ENCODE results near the gene TADA2B.
A peak's percentile ranks its signal among the peaks of the same experiment; 100 is the strongest.

TADA2B gene

DNA sequence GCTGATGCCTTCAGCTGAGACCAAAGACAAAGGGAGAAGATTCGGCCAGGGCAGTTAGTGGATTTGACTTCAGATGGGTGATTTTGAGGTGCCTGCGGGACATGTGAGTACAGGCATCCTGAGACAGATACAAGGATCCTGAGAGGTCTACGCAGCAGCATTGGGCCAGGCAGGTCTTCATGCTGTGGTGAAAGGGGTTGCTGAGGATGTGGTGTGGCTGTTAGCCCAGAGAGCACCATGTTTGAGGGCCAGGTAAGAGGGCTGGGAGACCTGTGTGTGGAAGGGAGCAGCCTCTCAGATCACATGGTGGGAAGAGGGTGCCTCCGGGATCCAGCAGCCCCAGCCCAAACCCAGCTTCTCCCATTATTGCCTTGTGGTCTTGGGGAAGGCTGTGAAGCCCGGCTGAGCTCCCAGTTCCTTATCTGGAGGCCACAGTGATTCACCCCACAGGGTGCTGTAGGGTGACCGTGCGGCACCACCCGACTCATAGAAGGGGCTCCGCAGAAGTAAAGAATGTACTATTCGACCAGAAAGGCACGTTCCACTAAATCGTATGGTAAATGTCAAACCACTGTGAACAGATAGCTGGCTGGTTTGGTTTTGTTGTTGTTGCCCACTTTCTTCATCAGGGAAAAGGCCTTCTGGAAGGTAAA, 27.7 kb upstream of the TADA2B start:
- Histone ChIP-seq H3K9me3 (replicated peaks in 1 of 11) (no peaks in the 10 kb centered on the region), H3K4me3 (no peak overlapping the region), H3K27ac (peak overlapping the region in 3 of 11 experiments; percentile 10 to 36 (median 20); a peak in 1 of 22 replicates), H3K27me3 (no peaks in the 10 kb centered on the region), H3K9ac (no peak overlapping the region), H3K4me1 (peaks cover 21 to 57% (median 46%) of the 10 kb centered on the region in 10 experiments), H4K20me1 (peaks cover 35 to 100% (median 97%) of the 10 kb centered on the region in 11 experiments), H3K4me2 (no peak overlapping the region), H3K36me3 (peaks cover 83 to 100% (median 98%) of the 10 kb centered on the region in 11 experiments)
- TF ChIP-seq Cebpa-rat (IDR thresholded peaks at IDR 0.05) = no peak

DNA sequence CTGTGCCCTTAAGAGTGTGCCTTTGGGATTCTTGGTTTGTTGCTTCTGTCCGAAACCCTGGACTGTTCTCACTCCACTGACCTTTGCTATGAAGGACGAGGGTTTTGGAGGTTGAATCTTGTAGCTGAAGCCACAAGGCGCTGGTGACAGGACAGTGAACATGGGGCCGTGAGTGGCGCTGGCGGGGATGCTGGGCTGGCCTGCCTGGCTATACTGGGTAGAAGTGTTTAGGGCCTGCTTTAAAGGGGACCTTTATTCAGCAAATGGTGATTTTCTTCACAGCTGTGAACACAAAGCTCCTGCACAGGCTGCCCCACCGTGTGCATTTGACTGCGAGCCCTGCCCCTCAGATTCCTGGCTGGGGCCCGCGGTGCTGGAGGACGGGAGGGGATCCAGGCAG, 27.1 kb upstream of the TADA2B start:
- peaks cover 83 to 100% (median 98%) of the 10 kb centered on the region in 11 experiments for H3K36me3 ChIP-seq
- H3K4me3 ChIP-seq = no peak overlapping the region
- H3K4me2 ChIP-seq = no peak overlapping the region
- H3K9me3 ChIP-seq (replicated peaks in 1 of 11) = no peaks in the 10 kb centered on the region
- no peak for TF ChIP-seq Cebpa-rat (IDR thresholded peaks at IDR 0.05)
- H3K9ac ChIP-seq = peak overlapping the region in 3 of 11 experiments; percentile 4 to 48 (median 24); a peak in 3 of 22 replicates
- H3K4me1 ChIP-seq = peaks cover 21 to 57% (median 42%) of the 10 kb centered on the region in 10 experiments
- no peaks in the 10 kb centered on the region for H3K27me3 ChIP-seq
- H3K27ac ChIP-seq = no peak overlapping the region
- H4K20me1 ChIP-seq = peaks cover 41 to 100% (median 97%) of the 10 kb centered on the region in 11 experiments

DNA sequence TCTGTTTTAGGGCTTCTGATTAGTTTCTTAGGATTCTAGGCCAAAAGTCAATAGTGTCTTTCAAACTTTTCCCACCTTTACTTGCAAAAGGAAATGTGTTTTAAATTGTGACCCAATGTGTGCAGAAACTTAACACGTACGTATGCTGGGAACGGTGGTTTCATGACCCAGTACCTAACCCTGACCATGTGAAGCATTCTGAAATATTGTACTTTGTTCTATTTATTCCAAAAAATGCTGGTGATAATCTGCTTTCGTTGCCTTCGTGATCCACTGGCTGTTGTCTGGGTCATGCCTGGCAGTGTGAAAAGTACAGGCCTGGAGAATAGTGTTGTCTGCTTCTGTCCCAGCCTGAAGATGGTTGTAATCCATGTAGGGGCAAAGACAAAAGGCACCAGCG, 26.7 kb upstream of the TADA2B start:
- Histone ChIP-seq H3K4me2 (no peak overlapping the region), H3K4me1 (peaks cover 21 to 54% (median 38%) of the 10 kb centered on the region in 10 experiments), H3K4me3 (no peak overlapping the region), H3K36me3 (peaks cover 83 to 100% (median 98%) of the 10 kb centered on the region in 11 experiments), H3K27me3 (no peaks in the 10 kb centered on the region), H3K9ac (peak overlapping the region in 2 of 11 experiments; percentile 4 to 48; a peak in 2 of 22 replicates), H3K9me3 (replicated peaks in 1 of 11) (no peaks in the 10 kb centered on the region), H3K27ac (no peak overlapping the region), H4K20me1 (peaks cover 44 to 100% (median 97%) of the 10 kb centered on the region in 11 experiments)
- TF ChIP-seq Cebpa-rat (IDR thresholded peaks at IDR 0.05) = no peak

DNA sequence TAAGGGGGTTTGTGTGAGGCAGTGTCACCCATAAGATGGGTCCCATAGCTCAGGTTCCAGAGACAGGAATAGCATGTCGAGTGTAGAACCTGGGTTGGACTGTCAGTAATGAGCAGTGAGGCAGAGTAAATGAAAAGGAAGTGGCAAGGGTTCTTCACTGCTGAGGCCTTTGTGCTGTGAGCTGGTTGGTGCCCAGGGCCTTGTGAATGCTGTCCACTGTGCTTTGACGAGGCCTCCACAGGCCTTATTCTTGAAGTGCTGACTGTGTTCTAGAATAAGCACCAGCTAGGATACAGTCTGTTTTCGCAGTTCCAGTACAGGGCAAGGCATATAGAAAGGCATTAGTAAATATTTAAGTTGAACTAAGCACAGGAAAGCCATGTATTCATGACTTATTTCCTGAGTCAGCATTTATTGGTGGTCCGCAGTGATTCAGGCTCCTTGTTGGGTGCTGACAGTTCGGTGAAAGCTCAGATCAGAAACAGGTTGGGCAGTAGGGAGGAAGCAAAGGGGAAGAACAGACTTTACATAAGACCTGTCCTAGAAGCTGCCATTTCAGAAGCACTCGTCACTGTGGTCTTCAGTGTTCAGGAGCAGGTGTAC, 25.6 kb upstream of the TADA2B start:
- H3K4me2 ChIP-seq = no peak overlapping the region
- no peak for TF ChIP-seq Cebpa-rat (IDR thresholded peaks at IDR 0.05)
- no peak overlapping the region for H3K9ac ChIP-seq
- peaks cover 48 to 100% (median 99%) of the 10 kb centered on the region in 11 experiments for H4K20me1 ChIP-seq
- peaks cover 83 to 100% (median 98%) of the 10 kb centered on the region in 11 experiments for H3K36me3 ChIP-seq
- no peaks in the 10 kb centered on the region for H3K27me3 ChIP-seq
- H3K4me3 ChIP-seq = no peak overlapping the region
- H3K27ac ChIP-seq = peak overlapping the region in 2 of 11 experiments; percentile 7 to 15; a peak in 1 of 22 replicates
- H3K4me1 ChIP-seq = peaks cover 16 to 44% (median 28%) of the 10 kb centered on the region in 10 experiments
- H3K9me3 ChIP-seq (replicated peaks in 1 of 11) = no peaks in the 10 kb centered on the region

DNA sequence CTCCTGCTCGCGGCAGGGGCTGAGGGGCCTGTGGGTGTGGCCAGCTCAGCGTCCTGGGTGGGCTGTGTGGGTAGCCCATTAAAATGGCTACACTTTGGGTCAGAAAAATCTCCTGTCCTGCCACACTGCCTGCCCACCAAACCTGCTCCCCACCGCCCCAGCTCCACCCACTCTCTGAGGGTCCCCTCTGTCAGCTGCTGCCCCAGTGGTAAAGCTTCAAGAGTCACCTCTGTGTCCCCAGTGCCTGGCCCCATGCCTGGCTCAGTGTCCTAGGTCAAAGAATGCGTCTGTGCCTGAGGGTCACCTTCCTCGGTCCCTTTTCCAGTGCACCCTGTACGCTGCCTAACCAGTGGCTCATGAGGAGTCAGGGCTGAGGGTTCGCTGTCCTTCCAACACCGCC, 24.9 kb upstream of the TADA2B start:
- peaks cover 88 to 100% (median 98%) of the 10 kb centered on the region in 11 experiments for H3K36me3 ChIP-seq
- no peak overlapping the region for H3K4me2 ChIP-seq
- H4K20me1 ChIP-seq = peaks cover 42 to 100% (median 99%) of the 10 kb centered on the region in 11 experiments

DNA sequence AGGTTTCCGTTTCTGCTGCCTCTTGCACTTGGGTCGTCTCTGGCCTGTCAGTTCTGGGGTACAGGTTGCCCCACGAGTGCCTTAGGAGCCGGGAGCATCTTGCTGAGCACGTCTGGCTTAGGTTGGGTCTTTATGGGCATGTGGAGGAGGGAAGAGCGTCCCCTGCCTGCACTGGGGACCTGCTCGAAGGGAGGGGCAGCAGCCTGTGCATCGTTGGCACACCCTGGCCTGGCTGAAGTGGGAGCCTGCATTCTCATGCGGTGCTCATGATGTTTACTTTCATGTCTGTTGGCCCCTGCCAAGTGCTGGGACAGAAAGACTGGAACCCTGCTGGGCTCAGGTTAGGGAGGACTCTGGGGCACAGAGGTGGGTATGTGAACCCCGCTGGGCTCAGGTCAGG, 23.8 kb upstream of the TADA2B start:
- Histone ChIP-seq H3K4me1 (peaks cover 0 to 26% (median 10%) of the 10 kb centered on the region in 10 experiments; a peak in 9 of 20 replicates), H3K4me2 (no peak overlapping the region), H4K20me1 (peaks cover 46 to 100% (median 100%) of the 10 kb centered on the region in 11 experiments), H3K27me3 (no peaks in the 10 kb centered on the region), H3K9ac (no peak overlapping the region), H3K36me3 (peaks cover 98 to 100% (median 99%) of the 10 kb centered on the region in 11 experiments), H3K9me3 (replicated peaks in 1 of 11) (no peaks in the 10 kb centered on the region), H3K4me3 (no peak overlapping the region), H3K27ac (no peak overlapping the region; a peak in 1 of 22 replicates)
- no peak for TF ChIP-seq Cebpa-rat (IDR thresholded peaks at IDR 0.05)

More for the DNA sequence above, 24.9 kb upstream of the TADA2B start:
- no peaks in the 10 kb centered on the region for H3K9me3 ChIP-seq (replicated peaks in 1 of 11)
- no peak overlapping the region for H3K9ac ChIP-seq
- H3K4me3 ChIP-seq = no peak overlapping the region
- no peaks in the 10 kb centered on the region for H3K27me3 ChIP-seq
- TF ChIP-seq Cebpa-rat (IDR thresholded peaks at IDR 0.05) = no peak
- no peak overlapping the region for H3K27ac ChIP-seq
- peaks cover 9 to 37% (median 20%) of the 10 kb centered on the region in 10 experiments for H3K4me1 ChIP-seq

DNA sequence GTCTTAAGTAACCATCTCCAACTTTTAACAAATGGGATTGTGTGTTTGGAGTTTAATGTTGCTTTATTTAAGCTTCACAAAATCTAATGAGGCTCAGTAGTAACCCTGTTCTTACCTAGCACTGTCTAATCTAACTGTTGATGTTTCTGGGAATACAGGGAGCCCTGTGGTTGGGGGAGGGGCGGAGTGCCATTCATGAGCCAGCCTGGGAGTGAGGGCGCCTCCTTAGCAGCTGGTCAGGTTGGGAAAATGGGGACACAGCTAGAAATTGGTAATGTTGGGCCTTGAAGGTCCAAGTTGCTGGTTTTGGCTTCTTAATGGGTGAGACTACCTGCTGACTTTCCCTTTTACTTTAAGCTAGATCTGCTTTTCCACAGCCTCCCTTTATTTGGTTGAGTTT, 22.9 kb upstream of the TADA2B start:
- H3K4me1 ChIP-seq = peaks cover 0 to 22% (median 4%) of the 10 kb centered on the region in 10 experiments; a peak in 6 of 20 replicates
- no peak overlapping the region for H3K4me3 ChIP-seq
- no peaks in the 10 kb centered on the region for H3K9me3 ChIP-seq (replicated peaks in 1 of 11)
- no peak overlapping the region for H3K4me2 ChIP-seq
- peaks cover 98 to 100% (median 99%) of the 10 kb centered on the region in 11 experiments for H3K36me3 ChIP-seq
- H3K27ac ChIP-seq = no peak overlapping the region
- TF ChIP-seq Cebpa-rat (IDR thresholded peaks at IDR 0.05) = no peak
- H3K9ac ChIP-seq = no peak overlapping the region
- peaks cover 50 to 100% (median 100%) of the 10 kb centered on the region in 11 experiments for H4K20me1 ChIP-seq
- H3K27me3 ChIP-seq = no peaks in the 10 kb centered on the region

DNA sequence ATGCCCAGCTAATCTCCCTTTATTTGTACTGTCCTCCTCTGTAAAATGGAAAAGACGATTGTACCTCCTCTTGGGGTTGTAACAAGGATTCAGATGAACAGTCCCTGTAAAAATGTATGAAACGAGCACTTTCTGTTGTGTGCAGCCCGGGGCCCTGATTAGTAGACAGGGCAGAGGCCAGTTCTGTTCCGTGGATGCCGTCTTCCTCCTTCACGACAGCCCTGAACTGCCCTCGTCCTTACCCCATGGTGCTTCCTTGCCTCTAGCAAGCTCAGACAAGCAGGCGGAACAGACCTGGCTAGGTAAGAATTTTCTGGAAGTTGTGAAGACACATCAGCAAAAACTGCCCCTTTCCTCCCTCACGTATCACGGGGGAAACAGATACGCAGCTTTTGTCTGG, 22.3 kb upstream of the TADA2B start:
- Histone ChIP-seq H3K36me3 (peaks cover 98 to 100% (median 99%) of the 10 kb centered on the region in 11 experiments), H3K9ac (no peak overlapping the region), H3K27me3 (no peaks in the 10 kb centered on the region), H3K4me1 (peaks cover 0 to 22% (median 2%) of the 10 kb centered on the region in 10 experiments; a peak in 5 of 20 replicates), H3K4me3 (no peak overlapping the region), H3K27ac (no peak overlapping the region), H3K9me3 (replicated peaks in 1 of 11) (no peaks in the 10 kb centered on the region), H3K4me2 (no peak overlapping the region), H4K20me1 (peaks cover 56 to 100% (median 100%) of the 10 kb centered on the region in 11 experiments)
- no peak for TF ChIP-seq Cebpa-rat (IDR thresholded peaks at IDR 0.05)

DNA sequence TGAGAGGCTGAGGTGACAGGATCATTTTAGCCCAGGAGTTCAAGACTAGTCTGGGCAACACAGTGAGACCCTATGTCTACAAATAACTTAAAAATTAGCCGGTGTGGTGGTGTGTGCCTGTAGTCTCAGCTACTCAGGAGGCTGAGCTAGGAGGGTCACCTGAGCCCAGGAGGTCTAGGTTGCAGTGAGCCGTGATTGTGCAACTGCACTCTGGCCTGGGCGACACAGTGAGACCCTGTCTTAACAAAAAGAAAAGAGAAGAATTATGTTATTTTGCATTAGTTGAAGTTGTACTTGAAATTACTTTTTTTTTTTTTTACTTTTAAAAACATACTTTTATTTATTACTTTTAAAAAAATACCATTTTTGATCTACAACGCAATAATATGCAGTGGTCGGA, 21.8 kb upstream of the TADA2B start:
- no peak overlapping the region for H3K9ac ChIP-seq
- no peak for TF ChIP-seq Cebpa-rat (IDR thresholded peaks at IDR 0.05)

More for the DNA sequence above, 21.8 kb upstream of the TADA2B start:
- H3K9me3 ChIP-seq (replicated peaks in 1 of 11) = no peaks in the 10 kb centered on the region
- H3K4me3 ChIP-seq = no peak overlapping the region
- peaks cover 61 to 100% (median 100%) of the 10 kb centered on the region in 11 experiments for H4K20me1 ChIP-seq
- no peak overlapping the region for H3K4me2 ChIP-seq
- H3K36me3 ChIP-seq = peaks cover 97 to 100% (median 99%) of the 10 kb centered on the region in 11 experiments
- H3K27ac ChIP-seq = 0 out of 22 replicates have a peak overlapping the region, but pooled peaks of 1 of the 11 experiments have one; percentile 10
- no peaks in the 10 kb centered on the region for H3K27me3 ChIP-seq
- peaks cover 0 to 17% (median 0%) of the 10 kb centered on the region in 10 experiments; a peak in 5 of 20 replicates for H3K4me1 ChIP-seq
